GM23248 (cell line): ENCODE results near the gene WDR82. TPM values are rescaled to one million over a fixed set of nuclear protein-coding genes. Genes with fewer than 3 reads are reported as not detected.
A peak's percentile ranks its signal among the peaks of the same experiment; 100 is the strongest.

ENCODE experiments used
- DNase-seq: peaks from one replicate; pipeline ENCODE4 v3.0.0-alpha.2; 2015
- H2AFZ ChIP-seq: fragments of 200-600 bp; sonication (generic); 2 replicates; pipeline ENCODE4 v1.6.1; 2016; ENCODE audit warnings: antibody characterized with exemption
- H3F3A ChIP-seq: fragments of 200-600 bp; sonication (generic); 2 replicates; pipeline ENCODE4 v1.6.1; 2016; ENCODE audit warnings: mild to moderate bottlenecking, antibody characterized with exemption, mixed run types; ENCODE audit not compliant: insufficient read depth
- H3K27ac ChIP-seq: fragments of 200-600 bp; sonication (generic); 2 replicates; pipeline ENCODE4 v1.5.1; 2016; ENCODE audit warnings: mild to moderate bottlenecking
- H3K27me3 ChIP-seq: fragments of 200-600 bp; sonication (generic); replicated peaks from 2 replicates; pipeline ENCODE4 v1.6.1; 2016; ENCODE audit warnings: mild to moderate bottlenecking; ENCODE audit not compliant: insufficient read depth
- H3K36me3 ChIP-seq: fragments of 200-600 bp; sonication (generic); 2 replicates; pipeline ENCODE4 v1.6.1; 2016; ENCODE audit warnings: low read depth, mild to moderate bottlenecking
- H3K4me1 ChIP-seq: fragments of 200-600 bp; sonication (generic); 2 replicates; pipeline ENCODE4 v1.6.1; 2016; ENCODE audit warnings: mild to moderate bottlenecking; ENCODE audit not compliant: insufficient read depth
- H3K4me2 ChIP-seq: fragments of 200-600 bp; sonication (generic); one replicate; pipeline ENCODE4 v1.6.1; 2016; ENCODE audit warnings: mild to moderate bottlenecking; ENCODE audit not compliant: unreplicated experiment
- H3K4me3 ChIP-seq: fragments of 200-600 bp; sonication (generic); 2 replicates; pipeline ENCODE4 v1.5.1; 2016; ENCODE audit warnings: mild to moderate bottlenecking
- H3K79me2 ChIP-seq: fragments of 200-600 bp; sonication (generic); 2 replicates; pipeline ENCODE4 v1.6.1; 2016; ENCODE audit warnings: mild to moderate bottlenecking; ENCODE audit not compliant: insufficient read depth
- H3K9ac ChIP-seq: fragments of 200-600 bp; sonication (generic); 2 replicates; pipeline ENCODE4 v1.6.1; 2016; ENCODE audit warnings: mild to moderate bottlenecking
- H3K9me2 ChIP-seq: fragments of 200-600 bp; sonication (generic); 2 replicates; pipeline ENCODE4 v1.6.1; 2016; ENCODE audit warnings: mixed run types, mild to moderate bottlenecking, moderate library complexity; ENCODE audit not compliant: insufficient read depth
- H3K9me3 ChIP-seq: fragments of 200-600 bp; sonication (generic); one replicate; pipeline ENCODE4 v1.6.1; 2017; ENCODE audit warnings: low read depth
- H4K20me1 ChIP-seq: fragments of 200-600 bp; sonication (generic); 2 replicates; pipeline ENCODE4 v1.6.0; 2016; ENCODE audit not compliant: insufficient read depth
- EZH2 ChIP-seq: fragments of 200-600 bp; sonication (generic); IDR thresholded peaks from 2 replicates; pipeline ENCODE4 v1.6.1; 2018; ENCODE audit warnings: antibody characterized with exemption, mild to moderate bottlenecking; ENCODE audit not compliant: insufficient read depth, poor library complexity, severe bottlenecking
- EZH2phosphoT487 ChIP-seq: fragments of 200-600 bp; sonication (generic); IDR thresholded peaks from 2 replicates; pipeline ENCODE4 v1.6.1; 2018; ENCODE audit warnings: antibody characterized with exemption, moderate library complexity, mild to moderate bottlenecking, low read depth; ENCODE audit not compliant: insufficient read depth
- WGBS, 2 experiments: methylation state at CpG; one replicate each; pipeline ENCODE4 v1.1.6; 2015 to 2017; ENCODE audit warnings: low lambda C conversion rate in 2 of 2, low coverage in 1 of 2; ENCODE audit errors: missing lambda C conversion rate in 2 of 2; 5-methylcytosine and 5-hydroxymethylcytosine counted together
- in situ Hi-C: fragments of 300-500 bp; cut with MboI; formaldehyde crosslinking; loops from 2 replicates; pipeline ENCODE4 v1.15.0; 2020
- polyA plus RNA-seq: library from polyadenylated mRNA; unstranded; fragments of >200 nt; fragmentation: Nextera tagmentation; extraction: Ambion mirVana; gene quantifications from 2 replicates; pipeline ENCODE4 v1.2.1, GENCODE V29; 2016
- total RNA-seq: library from RNA; depleted of rRNA; stranded (reverse); fragments of >200 nt; shearing (Covaris generic); gene quantifications from 2 replicates; pipeline ENCODE4 v1.2.3, GENCODE V29; 2014

The WDR82 gene
- total and polyA plus RNA-seq, 2 experiments from 2014 or later = 16.1 to 56.1 TPM

DNA sequence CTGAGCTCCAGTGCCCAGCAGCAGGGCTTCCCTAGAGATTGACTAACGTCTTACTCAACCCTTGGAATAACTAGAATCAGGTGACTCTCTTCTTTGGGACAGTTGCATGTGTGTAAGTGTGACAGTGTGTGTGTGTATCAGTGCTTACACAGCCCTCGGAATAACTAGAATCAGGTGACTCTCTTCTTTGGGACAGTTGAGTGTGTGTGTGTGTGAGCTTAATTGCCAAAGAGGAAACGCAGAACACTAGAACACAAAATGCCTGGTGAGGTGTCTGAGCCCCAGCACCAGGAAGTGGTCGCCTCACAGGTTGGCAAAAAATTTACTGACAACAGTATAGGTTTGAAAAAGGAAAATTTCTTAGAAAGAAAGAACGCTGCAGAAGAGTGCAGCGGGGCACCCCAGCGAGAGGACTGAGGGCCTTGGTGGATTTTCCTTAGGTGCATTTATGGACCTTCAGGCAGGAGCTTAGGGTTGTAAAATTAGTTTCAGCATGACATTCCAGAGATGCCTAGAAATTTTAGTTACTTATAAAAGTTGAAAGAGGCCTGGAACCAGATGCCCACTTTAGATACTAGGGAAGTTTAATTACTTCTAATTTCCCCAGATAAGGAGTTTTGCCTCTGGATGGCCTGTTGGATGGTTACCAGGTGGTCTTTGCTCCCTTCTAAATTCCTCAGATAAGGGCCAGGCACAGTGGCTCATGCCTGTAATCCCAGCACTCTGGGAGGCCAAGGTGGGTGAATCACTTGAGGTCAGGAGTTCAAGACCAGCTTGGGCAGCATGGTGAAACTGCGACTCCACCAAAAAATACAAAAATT lies 3.7 kb upstream of the WDR82 start:
- no peaks in the 10 kb centered on the region for H3K36me3 ChIP-seq
- H3F3A ChIP-seq = peaks cover 45% of the 10 kb centered on the region
- H4K20me1 ChIP-seq = no peaks in the 10 kb centered on the region
- peak overlapping the region; percentile 49 for H3K27ac ChIP-seq
- H3K27me3 ChIP-seq = no peaks in the 10 kb centered on the region
- peak; percentile 60 for DNase-seq
- H3K9ac ChIP-seq = no peak overlapping the region
- peaks cover 33% of the 10 kb centered on the region for H3K79me2 ChIP-seq
- no peaks in the 10 kb centered on the region for H3K9me2 ChIP-seq
- WGBS, 2 experiments = 45 to 52% methylated on average over 8 of the region's 8 CpGs
- no peak overlapping the region for H2AFZ ChIP-seq
- no peaks in the 10 kb centered on the region for H3K9me3 ChIP-seq
- H3K4me2 ChIP-seq = no peak overlapping the region
- in situ Hi-C loops = no loop called here
- H3K4me3 ChIP-seq = no peak overlapping the region
- H3K4me1 ChIP-seq = peaks cover 29% of the 10 kb centered on the region
- no peak for TF ChIP-seq EZH2phosphoT487

DNA sequence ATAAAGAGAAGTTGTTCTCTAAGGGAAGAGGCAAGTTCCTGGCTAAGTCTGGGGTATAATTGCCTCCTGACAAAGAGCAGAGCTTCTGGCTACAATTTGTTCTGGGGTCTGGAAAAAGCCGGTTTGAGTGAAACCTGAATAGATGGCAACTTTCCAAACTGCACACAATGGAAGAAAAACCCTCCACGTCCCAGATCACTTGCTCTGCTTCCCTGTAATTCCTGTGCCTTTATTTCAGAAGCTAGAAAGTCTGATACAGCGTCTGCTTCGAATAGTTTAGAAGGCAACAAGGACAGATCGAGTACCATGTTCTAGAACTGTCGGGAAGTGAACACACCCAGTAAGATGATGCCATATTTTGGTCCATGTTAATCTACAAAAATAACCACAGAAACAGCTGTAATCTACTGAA lies 1.6 kb upstream of the WDR82 start:
- H3K9ac ChIP-seq = peak overlapping the region; percentile 92
- peak overlapping the region; percentile 72 for H3K4me2 ChIP-seq
- H2AFZ ChIP-seq = peak overlapping the region; percentile 72
- peak; percentile 54 for DNase-seq
- H4K20me1 ChIP-seq = peaks cover 14% of the 10 kb centered on the region; the same call in 1 of the 2 replicates
- H3K4me1 ChIP-seq = peaks cover 38% of the 10 kb centered on the region
- 10 to 11% methylated on average over 6 of the region's 6 CpGs for WGBS, 2 experiments
- peaks cover 48% of the 10 kb centered on the region for H3F3A ChIP-seq
- H3K4me3 ChIP-seq = peak overlapping the region; percentile 92
- H3K27ac ChIP-seq = peak overlapping the region; percentile 86
- no peaks in the 10 kb centered on the region for H3K9me2 ChIP-seq
- TF ChIP-seq EZH2phosphoT487 = no peak
- no peak for TF ChIP-seq EZH2
- in situ Hi-C loops = no loop called here
- H3K79me2 ChIP-seq = peaks cover 39% of the 10 kb centered on the region
- no peaks in the 10 kb centered on the region for H3K9me3 ChIP-seq
- no peaks in the 10 kb centered on the region for H3K27me3 ChIP-seq
- H3K36me3 ChIP-seq = no peaks in the 10 kb centered on the region

DNA sequence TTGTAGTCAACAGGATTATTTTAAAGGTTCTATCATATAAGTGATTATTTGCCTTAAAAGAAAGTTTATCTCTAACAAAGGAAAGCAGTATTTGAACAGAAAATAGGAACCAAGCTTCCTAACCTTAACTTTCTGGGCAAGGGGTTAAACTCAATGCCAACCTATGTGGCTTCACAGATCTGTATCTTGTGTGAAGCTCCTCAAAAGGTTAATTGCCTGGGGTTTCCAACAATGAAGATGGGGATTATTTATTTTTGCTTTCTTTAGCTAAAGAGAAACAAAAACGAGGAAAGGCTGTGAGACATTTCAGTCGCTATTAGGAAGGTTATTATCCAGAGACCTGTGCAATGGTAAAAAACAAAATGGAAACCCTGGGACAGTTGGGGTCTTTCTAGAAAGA lies 1.1 kb upstream of the WDR82 start:
- peaks cover 44% of the 10 kb centered on the region for H3K79me2 ChIP-seq
- DNase-seq = peak; percentile 19
- 5 to 9% methylated on average over 2 of the region's 2 CpGs for WGBS, 2 experiments
- TF ChIP-seq EZH2phosphoT487 = no peak
- no peak for TF ChIP-seq EZH2
- peak overlapping the region; percentile 72 for H3K4me2 ChIP-seq
- peaks cover 38% of the 10 kb centered on the region for H3K4me1 ChIP-seq
- peak overlapping the region; percentile 86 for H3K27ac ChIP-seq
- no peaks in the 10 kb centered on the region for H3K9me3 ChIP-seq
- peak overlapping the region; percentile 72 for H2AFZ ChIP-seq
- H3K9ac ChIP-seq = peak overlapping the region; percentile 92
- in situ Hi-C loops = no loop called here
- H3K36me3 ChIP-seq = no peaks in the 10 kb centered on the region
- peak overlapping the region; percentile 92 for H3K4me3 ChIP-seq
- H4K20me1 ChIP-seq = peaks cover 14% of the 10 kb centered on the region; the same call in 1 of the 2 replicates
- H3F3A ChIP-seq = peaks cover 48% of the 10 kb centered on the region
- no peaks in the 10 kb centered on the region for H3K27me3 ChIP-seq
- H3K9me2 ChIP-seq = no peaks in the 10 kb centered on the region

DNA sequence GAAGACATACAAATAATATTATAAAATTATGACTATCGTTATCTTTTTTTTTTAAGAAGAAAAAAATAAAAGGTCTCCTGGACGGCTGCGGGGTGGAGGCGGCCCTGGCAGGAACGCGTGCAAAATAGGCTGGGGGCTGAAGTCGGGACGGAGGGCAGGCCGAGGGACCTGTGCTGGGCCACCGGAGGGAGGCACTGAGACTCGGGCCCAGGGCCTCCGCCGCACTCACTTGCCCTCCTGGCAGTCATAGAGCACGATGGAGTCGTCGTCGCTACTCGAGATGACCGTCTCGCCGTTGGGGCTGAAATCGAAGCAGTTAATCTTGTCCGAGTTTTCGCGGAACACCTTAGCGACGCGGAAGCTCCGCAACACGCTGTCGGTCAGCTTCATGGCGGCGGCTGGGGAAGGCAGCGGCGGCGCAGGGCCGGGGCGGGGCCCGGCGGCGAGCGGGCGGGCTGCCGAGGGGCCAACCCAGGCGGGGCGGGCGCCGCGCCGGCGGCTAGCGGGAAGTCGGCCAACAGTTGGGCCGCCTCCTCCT lies 408 bp downstream of the WDR82 start:
- Histone ChIP-seq H3K36me3 (no peaks in the 10 kb centered on the region), H3K4me2 (peak overlapping the region; percentile 95), H3K9ac (peak overlapping the region; percentile 92), H4K20me1 (peaks cover 23% of the 10 kb centered on the region; the same call in 1 of the 2 replicates), H2AFZ (no peak overlapping the region), H3K9me3 (no peaks in the 10 kb centered on the region), H3K9me2 (no peaks in the 10 kb centered on the region), H3K79me2 (peaks cover 60% of the 10 kb centered on the region), H3F3A (peaks cover 43% of the 10 kb centered on the region), H3K4me1 (peaks cover 38% of the 10 kb centered on the region), H3K4me3 (peak overlapping the region; percentile 92), H3K27ac (peak overlapping the region; percentile 86), H3K27me3 (no peaks in the 10 kb centered on the region)
- WGBS, 2 experiments = 1% methylated on average over 13 to 52 of the region's 54 CpGs
- in situ Hi-C loops = no loop called here
- peak; percentile 81 for DNase-seq
- TF ChIP-seq EZH2 (no peak), EZH2phosphoT487 (no peak)
